Measurements from ENCODE around the gene KSR1. TPM values are rescaled to one million over a fixed set of nuclear protein-coding genes. Genes with fewer than 3 reads are reported as not detected.

The KSR1 gene
- total RNA-seq, 4 donors from 2014 or later, result 21.9 to 34.1 (median 29.0) TPM

- TF ChIP-seq CTCF (IDR thresholded peaks at IDR 0.05; ENCODE audit: low read depth), result no peak
Measured at GRCh38 chr17:27504188-27504995, 48.1 kb downstream of the KSR1 start.

- no peak for TF ChIP-seq CTCF (IDR thresholded peaks at IDR 0.05; ENCODE audit: low read depth)
Measured at GRCh38 chr17:27506348-27507218, 50.3 kb downstream of the KSR1 start.

- no peak for TF ChIP-seq CTCF (IDR thresholded peaks at IDR 0.05; ENCODE audit: low read depth)
Measured at GRCh38 chr17:27511168-27511883, 55.1 kb downstream of the KSR1 start.

- TF ChIP-seq CTCF (IDR thresholded peaks at IDR 0.05; ENCODE audit: low read depth), result no peak
Measured at GRCh38 chr17:27512031-27512430, 55.8 kb downstream of the KSR1 start.

GRCh38 chr17:27512511-27513346 is 56.5 kb downstream of the KSR1 start:
- no peak for TF ChIP-seq CTCF (IDR thresholded peaks at IDR 0.05; ENCODE audit: low read depth)

GRCh38 chr17:27513849-27514248 is 57.6 kb downstream of the KSR1 start:
- no peak for TF ChIP-seq CTCF (IDR thresholded peaks at IDR 0.05; ENCODE audit: low read depth)
